HG03025 (cell line): Measurements from ENCODE around the gene MYL4.
"Not testable (repeated sequence)": the region's sequence is repeated elsewhere in the genome, so short reads cannot be mapped to it uniquely, and the experiment has no call there.

Experiments
- ATAC-seq: cut with Tn5 transposase; IDR thresholded peaks from one replicate; pipeline ENCODE4 v1.9.1; 2021; ENCODE audit warnings: mild to moderate bottlenecking, moderate library complexity; ENCODE audit not compliant: unreplicated experiment, low FRiP score

MYL4 gene

GRCh38 chr17:47208744-47209488 lies at the start of gene MYL4:
Gene MYL4 (plus strand): TSS chr17:47209348. CDS start chr17:47209423, 75 bp downstream.
- ATAC-seq = no peak

GRCh38 chr17:47162013-47162622 lies 47.0 kb upstream of the MYL4 start:
- no peak for ATAC-seq

DNA sequence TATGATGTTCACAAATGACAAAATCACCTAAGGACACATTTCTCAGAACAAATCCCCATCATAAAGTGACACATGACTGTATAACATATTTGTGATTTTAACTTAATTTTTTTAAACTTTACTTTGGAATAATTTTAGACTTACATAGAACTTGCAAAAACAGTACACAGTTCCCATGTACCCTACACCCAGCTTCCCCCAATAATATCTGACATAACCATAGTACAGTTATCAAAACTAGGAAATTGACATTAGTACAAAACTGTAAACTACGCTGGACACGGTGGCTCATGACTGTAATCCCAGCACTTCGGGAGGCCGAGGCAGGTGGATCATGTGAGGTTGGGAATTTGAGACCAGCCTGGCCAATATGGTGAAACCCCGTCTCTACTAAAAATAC lies 44.9 kb upstream of the MYL4 start:
- ATAC-seq = no peak

DNA sequence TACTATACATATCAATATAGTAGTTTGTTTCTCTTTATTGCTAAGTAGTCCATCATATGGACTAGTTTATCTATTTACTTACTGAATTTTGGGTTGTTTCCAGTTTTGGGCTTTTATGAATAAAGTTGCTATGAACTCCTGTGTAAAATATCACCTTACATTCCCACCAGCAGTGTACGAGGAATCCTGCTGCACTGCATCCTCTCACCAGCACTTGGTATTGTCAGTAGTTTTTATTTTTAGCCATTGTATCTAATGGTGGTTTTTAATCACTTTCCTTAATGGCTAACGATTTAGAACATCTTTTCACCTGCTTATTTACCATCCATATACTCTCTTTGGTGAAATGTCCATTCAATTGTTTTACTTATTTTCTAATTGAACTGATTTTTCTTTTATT lies 44.0 kb upstream of the MYL4 start:
- no peak for ATAC-seq

DNA sequence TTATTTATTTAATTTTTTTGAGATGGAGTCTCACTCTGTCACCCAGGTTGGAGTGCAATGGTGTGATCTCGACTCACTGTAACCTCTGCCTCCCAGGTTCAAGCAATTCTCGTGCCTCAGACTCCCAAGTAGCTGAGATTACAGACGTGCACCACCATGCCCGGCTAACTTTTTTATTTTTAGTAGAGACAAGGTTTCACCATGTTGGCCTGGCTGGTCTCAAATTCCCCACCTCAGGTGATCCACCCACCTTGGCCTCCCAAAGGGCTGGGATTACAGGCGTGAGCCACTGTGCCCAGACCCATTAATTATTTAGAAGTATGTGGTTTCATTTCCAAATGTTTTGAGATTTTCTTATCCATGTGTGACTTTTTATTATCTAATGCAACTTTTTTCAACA lies 42.3 kb upstream of the MYL4 start:
- ATAC-seq = not testable (repeated sequence)

DNA sequence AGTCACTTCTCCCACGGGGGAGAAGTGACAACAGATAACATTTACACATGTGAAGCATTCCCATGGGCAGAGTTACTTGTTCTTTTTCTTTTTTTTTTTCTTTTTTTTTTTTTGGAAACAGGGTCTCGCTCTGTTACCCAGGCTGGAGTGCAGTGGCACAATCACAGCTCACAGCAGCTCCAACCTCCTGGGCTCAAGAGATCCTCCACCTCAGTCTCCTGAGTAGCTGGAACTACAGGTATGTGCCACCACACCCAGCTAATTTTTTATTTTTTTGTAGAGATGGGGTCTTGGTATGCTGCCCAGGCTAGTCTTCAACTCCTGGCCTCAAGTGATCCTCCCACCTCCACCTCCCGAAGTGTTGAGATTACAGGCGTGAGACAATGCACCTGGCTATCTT lies 40.3 kb upstream of the MYL4 start:
- not testable (repeated sequence) for ATAC-seq

- ATAC-seq = no peak
Observed at GRCh38 chr17:47170710-47171109, 38.4 kb upstream of the MYL4 start.

GRCh38 chr17:47172696-47173565 lies 36.2 kb upstream of the MYL4 start:
- ATAC-seq = no peak

GRCh38 chr17:47174823-47175222 lies 34.3 kb upstream of the MYL4 start:
- ATAC-seq = not testable (repeated sequence)

DNA sequence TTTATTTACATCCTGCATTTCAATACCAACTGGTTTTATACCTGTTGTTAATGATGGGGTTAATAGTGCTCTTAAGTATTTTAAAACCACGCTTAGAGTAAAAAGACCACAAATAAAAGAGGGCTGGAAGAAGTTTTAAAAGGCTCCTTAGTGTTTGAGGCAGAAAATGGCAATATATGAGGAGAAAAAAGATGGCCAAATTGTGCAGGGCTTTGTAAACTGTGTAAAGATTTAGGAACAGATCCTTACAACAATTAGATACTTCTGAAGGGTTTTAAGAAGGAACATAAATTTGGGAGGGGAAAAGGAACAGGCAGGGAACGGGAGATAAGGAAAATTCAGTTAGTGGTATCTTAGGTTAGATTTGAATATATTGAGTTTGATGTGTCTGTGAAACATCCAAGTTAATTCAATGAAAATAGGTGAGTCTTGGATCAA lies 32.7 kb upstream of the MYL4 start:
- ATAC-seq = no peak

DNA sequence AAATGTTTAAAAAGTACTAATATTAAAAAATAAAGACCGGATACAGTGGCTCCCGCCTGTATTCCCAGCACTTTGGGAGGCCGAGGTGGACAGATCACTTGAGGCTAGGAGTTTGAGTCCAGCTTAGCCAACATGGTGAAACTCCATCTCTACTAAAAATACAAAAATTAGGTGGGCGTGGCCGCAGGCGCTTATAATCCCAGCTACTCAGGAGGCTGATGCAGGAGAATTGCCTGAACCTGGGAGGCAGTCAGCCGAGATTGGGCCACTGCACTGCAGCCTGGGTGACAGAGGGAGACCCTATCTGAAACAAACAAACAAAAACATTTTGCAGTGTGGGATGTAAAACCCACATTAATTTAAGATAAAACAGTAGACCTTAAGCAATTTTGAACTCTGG lies 31.9 kb upstream of the MYL4 start:
- no peak for ATAC-seq

DNA sequence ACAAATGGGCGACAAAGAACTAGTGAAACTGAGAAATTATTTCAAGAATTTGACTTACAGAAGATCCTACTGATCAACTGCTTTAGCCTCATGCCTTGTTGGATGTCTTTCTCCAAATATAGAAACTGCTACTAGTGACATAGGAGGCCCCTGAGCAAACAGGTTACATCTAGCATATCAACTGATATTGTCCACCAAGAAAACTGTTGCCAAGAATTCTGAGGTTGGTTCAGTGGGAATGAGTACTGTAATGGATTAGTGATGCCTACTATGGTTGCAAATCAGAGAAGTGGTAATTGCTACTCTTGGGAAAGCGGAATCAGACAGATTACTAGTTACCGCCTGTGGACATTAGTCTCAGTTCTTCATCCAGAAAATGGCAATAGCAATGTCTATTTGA lies 30.0 kb upstream of the MYL4 start:
- ATAC-seq = no peak

- no peak for ATAC-seq
Observed at GRCh38 chr17:47180337-47180736, 28.8 kb upstream of the MYL4 start.

DNA sequence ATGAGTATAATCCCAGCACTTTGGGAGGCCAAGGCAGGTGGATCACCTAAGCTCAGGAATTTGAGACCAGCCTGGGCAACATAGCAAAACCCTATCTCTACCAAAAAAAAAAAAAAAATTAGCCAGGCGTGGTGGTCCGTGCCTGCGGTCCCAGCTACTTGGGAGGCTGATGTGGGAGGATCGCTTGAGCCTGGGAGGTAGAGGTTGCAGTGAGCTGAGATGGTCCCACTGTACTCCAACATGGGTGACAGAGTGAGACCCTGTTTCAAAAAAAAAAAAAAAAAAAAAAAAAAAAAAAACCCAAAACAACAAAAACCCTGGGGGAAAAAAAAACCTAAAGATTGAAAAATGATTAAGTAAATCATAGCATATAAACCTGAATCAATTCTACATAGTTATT lies 28.2 kb upstream of the MYL4 start:
- ATAC-seq = not testable (repeated sequence)

- no peak for ATAC-seq
Observed at GRCh38 chr17:47184681-47185080, 24.5 kb upstream of the MYL4 start.

DNA sequence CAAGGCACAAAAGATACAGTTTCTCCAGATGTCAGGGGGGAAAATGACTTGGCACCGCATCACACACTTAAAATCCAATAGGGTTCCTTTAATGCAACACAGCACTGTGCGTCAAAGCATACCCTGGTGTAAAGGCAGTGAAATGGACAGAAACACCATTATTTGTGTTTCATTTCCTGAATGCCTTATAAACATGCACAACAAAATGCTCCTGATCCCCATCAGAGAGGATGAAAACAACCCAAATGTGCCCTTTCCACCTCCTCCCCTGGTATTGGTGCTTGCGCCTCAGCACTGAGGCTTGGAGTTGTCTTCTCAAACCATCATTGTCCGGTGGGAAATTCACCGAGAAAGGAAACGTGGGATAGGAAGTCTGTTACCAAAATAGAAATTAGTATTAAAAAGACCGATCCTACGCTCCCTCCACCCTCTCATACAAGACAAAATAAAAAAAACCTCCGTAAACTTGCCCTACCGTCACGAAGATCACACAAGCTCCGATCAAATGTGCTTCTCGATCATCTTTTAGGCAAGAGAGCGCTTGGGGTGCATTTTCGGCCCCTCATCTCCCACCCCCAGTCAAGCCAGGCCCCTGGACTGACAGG lies 20.8 kb upstream of the MYL4 start:
- ATAC-seq = no peak

GRCh38 chr17:47188876-47189731 lies 20.0 kb upstream of the MYL4 start, which contains the start of gene CDC27:
Gene CDC27 (minus strand): TSS chr17:47189295. CDS start chr17:47189172, 123 bp downstream.
- ATAC-seq = peak; percentile 88

DNA sequence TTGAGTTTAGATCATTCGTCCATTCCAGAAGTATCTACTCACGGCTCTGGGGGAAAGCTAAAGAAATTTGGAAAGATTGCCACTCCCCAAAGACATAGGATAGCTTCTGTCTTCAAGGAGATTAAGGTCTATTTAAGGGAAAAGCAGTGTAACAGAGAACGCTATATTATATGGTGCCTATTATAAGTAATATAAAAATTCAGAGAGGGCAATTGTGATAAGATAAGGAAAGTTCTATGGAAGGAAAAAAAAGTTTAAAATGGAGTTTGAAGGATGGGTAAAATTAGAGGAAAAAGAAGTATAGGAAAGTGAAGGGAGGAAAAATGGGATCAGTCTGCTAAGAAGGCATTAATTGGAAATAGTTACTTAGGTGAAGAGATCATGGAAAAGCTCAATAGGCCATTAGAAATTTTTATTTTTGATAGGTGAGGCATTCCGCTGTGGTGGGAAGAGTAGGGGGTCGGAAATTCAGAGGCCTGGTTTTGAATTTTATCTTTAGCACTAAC lies 19.4 kb upstream of the MYL4 start:
- no peak for ATAC-seq

DNA sequence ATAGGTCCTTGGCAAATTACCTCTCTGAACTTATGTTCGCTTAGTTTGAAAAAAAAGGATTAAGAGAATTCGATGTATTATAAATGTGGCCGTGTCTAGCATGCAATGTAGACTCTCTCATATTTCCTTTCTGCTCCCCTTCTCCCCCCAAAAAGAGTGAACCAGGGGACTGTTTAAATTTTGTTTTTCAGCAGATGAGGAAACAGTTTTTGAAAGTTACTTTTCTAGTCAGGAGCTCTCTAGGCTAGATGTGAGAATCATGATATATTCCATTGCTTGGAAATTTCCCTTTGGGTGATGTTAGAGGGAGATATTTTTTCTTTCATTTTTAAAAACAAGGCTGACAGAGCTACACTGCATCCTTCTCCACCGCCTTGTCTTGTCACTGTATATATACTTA lies 18.9 kb upstream of the MYL4 start:
- no peak for ATAC-seq

DNA sequence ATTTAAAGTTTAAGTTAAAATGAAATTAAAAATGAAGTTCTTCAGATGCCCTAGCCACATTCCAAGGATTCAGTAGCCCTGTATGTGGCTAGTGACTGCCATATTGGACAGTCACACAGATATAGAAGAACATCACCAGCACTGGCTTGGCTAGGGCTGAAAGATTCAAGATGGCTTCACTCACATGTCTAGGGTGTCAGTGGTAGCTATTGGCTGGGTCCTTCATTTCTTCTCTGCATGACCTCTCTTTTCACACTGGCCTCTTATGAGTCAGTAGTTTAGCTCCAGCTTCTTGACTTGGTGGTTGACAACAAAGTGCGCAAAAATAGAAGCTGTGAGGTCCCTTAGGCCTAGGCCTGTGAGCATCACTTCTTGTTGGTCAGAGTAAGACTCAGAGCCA lies 18.4 kb upstream of the MYL4 start:
- ATAC-seq = no peak
